ENCODE measurements around the gene MMP14. TPM values are rescaled to one million over a fixed set of nuclear protein-coding genes. Genes with fewer than 3 reads are reported as not detected.

The MMP14 gene
- total and polyA plus RNA-seq, 9 of the 15 experiments (the other 6 are each of a cell fraction or from before 2014, with no cell fraction given): 0.36 to 5.8 (median 1.3) TPM; not detected in 2

- no peak for TF ChIP-seq RBM14 (IDR thresholded peaks at IDR 0.05; ENCODE audit: borderline replicate concordance, insufficient read depth, low read depth, low read length)
- TF ChIP-seq CEBPZ (IDR thresholded peaks at IDR 0.05; ENCODE audit: borderline replicate concordance, low read depth, low read length): no peak
These were observed 47.8 kb downstream of the MMP14 start (continued) for GRCh38 chr14:22884076-22884737.

- H3K4me1 ChIP-seq (replicated peaks in 1 of 2; ENCODE audit: control insufficient read depth in 2 of 2, insufficient read depth in 2 of 2, low read length in 2 of 2): peaks cover 26 to 40% of the 10 kb centered on the region in 2 experiments
- no peak for ATAC-seq
- H3K4me3 ChIP-seq: no peak overlapping the region
- no peak for FAIRE-seq
- no peak overlapping the region for H2AFZ ChIP-seq (ENCODE audit: low read depth, low read length)
- no TSS peak for BruUV-seq (replicated peaks)
- H3K27me3 ChIP-seq (ENCODE audit: control insufficient read depth in 2 of 2, insufficient read depth in 2 of 2, low read length in 2 of 2): no peaks in the 10 kb centered on the region
- H4K20me1 ChIP-seq (replicated peaks; ENCODE audit: control insufficient read depth, insufficient read depth, low read length): no peaks in the 10 kb centered on the region
- POLR2A ChIA-PET: interaction anchor here (0.7 to 3.8 kb wide), 4 partner anchors 11 to 111 kb away, joined by 4 to 60 read pairs (median 4); partner anchors contain the start of gene LRP10
- CTCF ChIA-PET (ENCODE audit: low intra/inter-chr PET ratio): no interaction called here
- no peaks in the 10 kb centered on the region for H3K9me3 ChIP-seq (replicated peaks; ENCODE audit: control insufficient read depth, insufficient read depth, low read depth, low read length)
- no peak overlapping the region for H3K27ac ChIP-seq (ENCODE audit: extremely low read depth, low read depth, low read length)
- peaks cover 14% of the 10 kb centered on the region for H3K79me2 ChIP-seq (ENCODE audit: control insufficient read depth, insufficient read depth, low read length)
- no peaks in the 10 kb centered on the region for H3K9me1 ChIP-seq (ENCODE audit: control insufficient read depth, insufficient read depth, low read length)
- H3K4me2 ChIP-seq (ENCODE audit: insufficient read depth, low read length): no peak overlapping the region
- no peak overlapping the region for H3K9ac ChIP-seq (ENCODE audit: insufficient read depth in 1 of 2, low read depth in 2 of 2, low read length in 2 of 2)
- no peaks in the 10 kb centered on the region for H3K36me3 ChIP-seq (ENCODE audit: control insufficient read depth, insufficient read depth, low read length)
- TF ChIP-seq XRCC5 (IDR thresholded peaks at IDR 0.05; ENCODE audit: low read depth, low read length): no peak
- no peak for TF ChIP-seq ZNF785 (CRISPR knock-in tag; IDR thresholded peaks at IDR 0.05)
- no peak for TF ChIP-seq ZFX (CRISPR knock-in tag; IDR thresholded peaks at IDR 0.05)
- TF ChIP-seq NR1H2 (CRISPR knock-in tag; IDR thresholded peaks at IDR 0.05): no peak
- TF ChIP-seq NCOA2 (IDR thresholded peaks at IDR 0.05; ENCODE audit: partially characterized antibody in 2 of 2): no peak
- TF ChIP-seq RFX1 (IDR thresholded peaks at IDR 0.05): no peak
- TF ChIP-seq RBM22 (IDR thresholded peaks at IDR 0.05; ENCODE audit: low read depth, low read length, poor library complexity, severe bottlenecking): no peak
- in situ Hi-C loops (cut with MboI): no loop called here
- WGBS (ENCODE audit: insufficient coverage, low coverage, missing lambda C conversion rate): 82% methylated on average over 11 of the region's 11 CpGs
- intact Hi-C loops (cut with micrococcal nuclease): no loop called here
- no peak for DNase-seq (ENCODE audit: extremely low read depth in 1 of 4, low spot score in 3 of 4)
These were observed 48.5 kb downstream of the MMP14 start for GRCh38 chr14:22884738-22885523.

Data from K562 (cell line).